HuH-7 (cell line): ENCODE data around the gene CHL1.

Source experiments
- DNase-seq: peaks from one replicate; pipeline ENCODE4 v3.0.0; 2011; ENCODE audit warnings: low spot score

Gene CHL1

GRCh38 chr3:284322-284721 lies 87.8 kb downstream of the CHL1 start:
- no peak for DNase-seq

- DNase-seq = no peak
These were observed 91.9 kb downstream of the CHL1 start for GRCh38 chr3:288417-288816.

DNA sequence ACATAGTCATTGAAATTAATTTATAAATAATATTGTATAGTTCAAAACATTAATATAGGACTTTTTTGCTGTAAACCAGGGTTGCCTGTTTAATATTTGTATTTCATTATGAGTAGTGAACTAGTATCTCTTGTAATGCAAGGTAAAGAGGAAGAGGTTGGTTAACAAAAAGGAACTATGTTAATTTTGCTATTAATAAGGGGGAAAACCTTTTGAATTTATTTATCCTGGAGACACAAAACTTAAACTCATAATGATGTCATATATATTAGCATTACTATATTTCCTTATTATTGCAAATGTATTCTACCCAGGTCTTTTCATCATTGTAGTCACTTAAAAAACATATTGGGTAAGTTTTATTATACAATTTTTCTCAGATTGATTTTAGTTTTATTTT lies 94.5 kb downstream of the CHL1 start:
- DNase-seq = no peak

- DNase-seq = no peak
These were observed 95.3 kb downstream of the CHL1 start for GRCh38 chr3:291646-292436.

DNA sequence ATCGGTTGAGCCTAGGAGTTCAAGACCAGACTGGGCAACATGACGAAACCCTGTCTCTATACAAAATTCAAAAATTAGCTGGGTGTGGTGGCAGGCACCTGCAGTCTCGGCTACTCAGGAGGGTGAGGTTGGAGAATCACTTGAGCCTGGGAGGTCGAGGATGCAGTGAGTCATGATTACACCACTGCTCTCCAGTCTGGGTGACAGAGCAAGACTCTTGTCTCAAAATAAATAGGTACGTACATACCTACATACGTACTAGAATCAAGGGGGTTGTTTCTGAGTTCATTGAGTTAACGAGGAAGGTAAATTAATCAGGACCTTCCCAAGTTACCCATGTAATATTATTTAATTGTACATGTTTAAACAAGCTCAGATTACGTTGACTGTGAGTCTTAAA lies 97.5 kb downstream of the CHL1 start:
- no peak for DNase-seq

DNA sequence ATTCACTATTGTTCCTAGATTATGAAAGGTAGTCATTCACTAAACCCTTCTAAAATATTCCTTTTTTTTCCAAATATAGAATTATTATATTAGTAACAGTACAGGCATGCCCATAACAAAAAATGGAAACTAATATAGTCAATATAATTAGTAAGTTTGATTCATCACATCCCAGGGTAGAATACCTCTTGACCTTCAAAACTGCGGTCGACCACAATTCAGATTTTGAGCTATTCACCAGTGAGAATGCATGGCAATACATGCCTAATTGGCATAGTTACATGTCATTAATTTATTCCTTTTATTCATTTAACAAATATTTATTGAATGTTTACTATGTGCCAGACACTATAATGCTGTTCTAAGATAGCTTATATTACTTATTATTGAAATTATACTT lies 98.0 kb downstream of the CHL1 start:
- no peak for DNase-seq

DNA sequence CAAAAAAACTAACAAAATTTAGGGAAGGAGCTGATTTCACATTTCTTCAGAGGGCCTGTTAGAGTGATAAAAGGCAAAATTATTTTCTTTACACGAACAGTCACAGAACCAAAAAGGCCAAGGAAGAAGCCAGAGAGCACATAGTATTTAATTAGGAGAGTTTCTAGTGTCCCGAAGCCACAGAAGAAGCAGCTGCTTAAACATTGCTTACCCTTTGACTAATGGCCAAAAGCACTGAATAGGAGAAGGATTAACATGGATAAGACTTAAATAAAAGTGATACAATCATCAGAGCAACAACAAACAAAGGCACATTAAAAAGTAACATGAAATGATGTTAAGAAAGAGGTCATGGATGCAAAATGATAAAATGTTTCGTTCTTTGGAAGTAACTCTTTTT lies 98.6 kb downstream of the CHL1 start:
- DNase-seq = no peak

DNA sequence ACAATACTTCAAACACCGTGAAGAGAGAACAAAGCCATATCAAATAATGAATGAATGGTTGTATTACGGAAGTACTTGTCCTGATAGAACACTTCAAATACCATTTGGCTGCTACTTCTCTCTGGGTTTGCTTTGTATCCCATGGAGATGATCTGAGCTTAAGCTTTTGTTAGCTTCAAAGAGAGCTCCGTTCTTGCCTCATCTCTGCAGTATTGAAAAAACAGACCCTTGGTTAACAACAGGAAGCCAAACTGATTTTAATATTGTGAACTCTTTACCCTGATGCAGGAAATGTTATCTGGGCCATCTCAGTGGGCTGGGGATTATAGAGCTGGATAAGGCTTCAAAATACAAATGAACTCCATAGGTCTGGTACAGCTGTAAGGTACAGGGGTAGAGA lies 101.0 kb downstream of the CHL1 start:
- no peak for DNase-seq

DNA sequence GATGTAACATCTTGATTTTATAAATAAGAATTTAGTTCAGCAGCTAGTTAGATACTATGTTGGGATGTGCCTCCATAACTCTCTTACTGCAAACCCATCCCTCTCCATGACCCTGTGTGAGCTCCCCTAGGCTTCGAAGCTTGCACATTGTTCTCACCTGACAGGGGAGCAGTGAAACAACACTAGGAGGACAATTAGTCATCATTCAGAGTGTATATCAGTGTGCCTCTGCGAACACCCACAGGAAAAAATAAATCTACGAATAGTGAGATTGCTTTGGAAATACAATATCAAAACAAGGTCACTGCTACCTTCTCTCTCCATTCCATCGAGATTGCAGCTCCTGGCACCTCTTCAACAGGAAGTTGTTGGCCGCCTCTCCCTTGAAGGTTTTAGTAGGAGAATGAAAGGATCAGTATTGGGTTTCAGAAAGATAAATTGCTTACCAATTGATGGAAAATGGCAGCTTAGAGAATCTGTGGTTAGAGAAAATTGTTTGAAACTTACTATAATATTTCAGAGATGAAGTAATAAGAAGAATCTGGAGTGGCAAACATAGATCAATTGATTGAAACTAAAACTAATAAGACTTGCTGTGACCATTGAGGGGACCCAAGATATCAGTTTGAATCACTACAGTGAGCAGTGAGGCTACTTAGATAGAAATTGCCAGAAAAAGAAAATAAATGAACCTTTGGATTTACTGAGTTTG lies 103.2 kb downstream of the CHL1 start:
- DNase-seq = no peak

GRCh38 chr3:307182-307581 lies 110.6 kb downstream of the CHL1 start:
- DNase-seq = no peak

DNA sequence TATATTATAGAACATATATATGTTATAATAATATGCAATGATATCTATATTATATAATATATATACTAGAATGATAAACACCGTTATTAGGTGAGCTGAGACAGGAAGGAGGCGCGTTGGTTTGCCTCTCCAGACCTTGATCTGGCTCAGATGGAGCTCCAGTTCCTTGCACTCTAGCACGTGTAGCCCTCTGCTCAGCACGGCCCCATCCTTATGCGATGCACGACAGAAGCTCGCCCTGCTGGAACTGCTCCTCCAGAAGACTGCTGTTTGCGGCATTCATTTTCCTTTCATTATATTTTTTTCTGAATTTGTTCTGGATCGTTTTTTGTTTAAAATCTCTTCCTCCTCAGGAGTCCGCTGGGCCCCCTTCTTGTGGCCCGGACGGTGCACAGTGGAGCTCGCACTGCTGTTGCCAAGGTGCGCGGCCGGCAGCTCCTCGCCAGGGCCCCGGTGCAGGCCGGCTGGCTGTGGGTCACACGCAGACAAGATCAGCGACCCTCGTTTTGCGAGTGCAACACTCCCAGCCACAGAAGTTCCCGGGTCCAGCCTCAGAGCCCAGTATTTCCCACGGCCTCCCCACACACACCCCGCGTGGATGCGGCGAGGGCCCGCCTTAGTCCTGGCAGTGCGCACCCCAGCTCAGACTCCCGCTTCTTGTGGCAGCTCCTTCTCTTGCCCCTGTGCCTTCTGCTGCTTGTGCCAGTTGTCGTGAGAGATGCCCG lies 112.2 kb downstream of the CHL1 start:
- DNase-seq = no peak

- DNase-seq = no peak
These were observed 115.7 kb downstream of the CHL1 start for GRCh38 chr3:312160-312733.

DNA sequence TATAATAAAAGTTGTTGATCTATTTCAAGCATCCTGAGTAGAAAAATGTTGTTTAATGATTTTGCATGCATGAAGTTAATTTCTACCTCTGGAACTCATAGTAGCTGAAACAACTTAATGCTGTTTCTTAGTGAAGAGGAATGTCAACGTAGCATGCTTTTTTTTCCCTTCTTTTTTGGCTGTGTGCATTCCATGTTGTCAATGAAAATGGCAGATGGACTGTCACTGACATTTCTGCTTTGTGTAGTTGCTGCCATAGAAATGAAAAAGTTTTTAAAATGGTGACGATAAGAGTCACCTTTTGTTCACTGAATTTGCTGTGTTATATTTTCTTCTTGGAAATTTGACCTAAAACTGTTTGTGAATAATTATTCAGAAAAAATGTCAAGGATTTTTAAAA lies 116.3 kb downstream of the CHL1 start:
- DNase-seq = no peak

GRCh38 chr3:317012-317411 lies 120.4 kb downstream of the CHL1 start:
- no peak for DNase-seq

- DNase-seq = no peak
These were observed 122.3 kb downstream of the CHL1 start for GRCh38 chr3:318903-319302.

- DNase-seq = no peak
These were observed 127.9 kb downstream of the CHL1 start for GRCh38 chr3:324423-324822.

DNA sequence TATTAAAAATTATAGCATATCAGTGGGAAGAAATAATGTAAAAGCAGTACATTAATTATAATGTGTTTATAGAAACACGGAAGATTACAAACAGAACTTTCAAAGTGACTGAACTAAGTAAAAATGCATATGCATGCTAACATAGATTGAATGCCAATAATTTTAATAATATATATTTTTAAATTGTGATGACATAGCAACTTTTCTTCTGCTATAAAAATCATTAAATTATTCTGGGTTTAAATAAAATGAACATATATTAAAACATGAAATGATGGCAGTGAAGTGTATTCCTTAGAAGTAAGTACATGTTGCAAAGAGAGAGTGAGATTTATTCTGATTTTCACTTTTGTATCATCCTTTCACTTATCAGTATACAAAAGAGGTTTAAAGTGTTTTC lies 128.9 kb downstream of the CHL1 start:
- DNase-seq = no peak

DNA sequence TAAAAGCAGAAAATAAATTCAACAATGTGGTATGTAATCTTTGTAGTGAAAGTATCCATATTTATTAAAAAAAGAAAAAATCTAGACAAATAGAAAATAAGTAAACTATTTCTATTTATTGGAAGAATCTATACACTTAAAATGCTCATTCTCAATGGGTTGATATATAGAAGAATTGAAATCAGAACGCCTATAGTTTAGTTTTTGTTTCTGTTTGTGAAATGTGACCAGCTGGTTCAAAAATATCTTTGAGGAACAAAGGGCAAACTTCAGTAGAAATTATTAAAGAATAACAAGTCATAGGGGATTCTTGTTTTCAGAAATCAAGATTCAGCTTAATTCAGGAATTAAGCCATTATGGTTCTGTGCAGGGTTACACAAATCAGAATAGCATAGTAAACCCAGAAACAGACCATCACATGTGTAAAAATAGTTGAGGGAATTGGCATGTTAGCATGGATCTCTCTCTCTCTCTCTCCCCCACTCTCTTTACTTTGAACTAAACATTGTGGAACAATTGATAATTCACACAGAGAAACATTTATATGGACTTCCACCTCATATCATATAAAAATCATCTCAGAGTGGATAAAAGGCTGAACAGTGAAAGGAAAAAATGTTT lies 134.0 kb downstream of the CHL1 start:
- DNase-seq = no peak

GRCh38 chr3:331881-332280 lies 135.3 kb downstream of the CHL1 start:
- no peak for DNase-seq

GRCh38 chr3:332701-333100 lies 136.1 kb downstream of the CHL1 start:
- DNase-seq = no peak

- DNase-seq = no peak
These were observed 138.7 kb downstream of the CHL1 start for GRCh38 chr3:335240-335639.

- no peak for DNase-seq
These were observed 142.8 kb downstream of the CHL1 start for GRCh38 chr3:339351-339750.
